Adrenal gland (tissue), 12 donors: ENCODE results near the gene GJA5. TPM values are rescaled to one million over a fixed set of nuclear protein-coding genes. Genes with fewer than 3 reads are reported as not detected.

ENCODE experiments used
- DNase-seq, 7 donors: peaks; one replicate each; pipeline ENCODE4 v3.0.0-alpha.2; 2019 to 2020
- H3K27ac ChIP-seq, 5 donors: fragments of 200-600 bp; sonication (generic) in 4 of 5; 1 replicate in 3 of 5; 2 replicates in 2 of 5; pipeline versions ENCODE4 v1.5.1 to v1.8.0; 2016 to 2020; ENCODE audit warnings: mild to moderate bottlenecking in 1 of 5
- H3K27me3 ChIP-seq: fragments of 200-600 bp; 2 replicates; pipeline ENCODE4 v1.8.0; 2021
- H3K36me3 ChIP-seq, 2 donors: fragments of 200-600 bp; replicated peaks in 1 of 2; 1 replicate in 1 of 2; 2 replicates in 1 of 2; pipeline versions ENCODE4 v1.5.1 to v1.8.0; 2018 to 2022
- H3K4me1 ChIP-seq, 2 donors: fragments of 200-600 bp; replicated peaks in 1 of 2; 1 replicate in 1 of 2; 2 replicates in 1 of 2; pipeline versions ENCODE4 v1.5.1 to v1.8.0; 2018 to 2021
- H3K4me3 ChIP-seq, 4 donors: fragments of 200-600 bp; sonication (generic) in 3 of 4; one replicate each; pipeline ENCODE4 v1.5.1; 2016 to 2018
- H3K9me3 ChIP-seq, 3 donors: fragments of 200-600 bp; sonication (generic) in 1 of 3; replicated peaks in 1 of 3; 1 replicate in 2 of 3; 2 replicates in 1 of 3; pipeline versions ENCODE4 v1.5.1 to v1.8.0; 2016 to 2021
- POLR2A ChIP-seq, 2 donors: fragments of 450-650 bp; IDR thresholded peaks; one replicate each; pipeline ENCODE4 v1.6.1; 2017; ENCODE audit warnings: antibody characterized with exemption in 2 of 2, mild to moderate bottlenecking in 2 of 2, moderate library complexity in 1 of 2
- WGBS, 4 donors: extraction: QIAGEN DNeasy Blood & Tissue Kit in 2 of 4; methylation state at CpG; one replicate each; pipeline versions ENCODE4 v1.1.5 to v1.1.7; 2013 to 2017; 5-methylcytosine and 5-hydroxymethylcytosine counted together
- intact Hi-C, 2 donors: fragments of 100-400 bp; cut with DNase I; formaldehyde crosslinking; loops; one replicate each; pipeline versions ENCODE4 v1.14.1 to v1.15.0; 2022 to 2023
- polyA plus RNA-seq, 3 donors: library from polyadenylated mRNA; stranded (reverse); fragments of 200-250 nt in 2 of 3; fragments of 350-450 nt in 1 of 3; fragmentation: Illumina TruSeq in 1 of 3; extraction: RNeasy Lipid Tissue Mini Kit (QIAGEN cat#74804) in 1 of 3; gene quantifications; one replicate each; pipeline ENCODE4 v1.2.3, GENCODE V29; 2013 to 2014
- total RNA-seq, 9 donors: library from RNA; depleted of rRNA in 4 of 9; stranded (reverse); fragments of >200 nt in 4 of 9; fragments of 120-200 nt in 1 of 9; fragmentation: NEBNext Ultra II Directional in 1 of 9; extraction: Animal tissue kit (Norgen Biotek cat#: 25700) in 1 of 9; gene quantifications; one replicate each; pipeline versions ENCODE4 v1.1.0 to v1.2.4, GENCODE V29; 2013 to 2023
- TF ChIP-seq, protein P1 (sequence below), 6 experiments: fragments of 450-650 bp in 4 of 6; fragments of 200-600 bp in 2 of 6; sonication (generic) in 1 of 6; IDR thresholded peaks; 1 replicate in 5 of 6; 2 replicates in 1 of 6; pipeline versions ENCODE4 v1.5.1 to v1.8.0; 2016 to 2021; ENCODE audit warnings: antibody characterized with exemption in 6 of 6, mild to moderate bottlenecking in 2 of 6, moderate library complexity in 1 of 6
- donor health status: healthy with polysubstance abuse.
- donor health status: Bipolar disorder and iron deficiency.
- donor health status: DM: yes; HTN: yes; CAD: no.
- donor health status: DM: no; HTN: no; CAD: no.
- donor health status: DM: no; HTN: no; CAD: no.
- donor health status: DM: yes; HTN: yes; CAD: no.

GJA5 gene
- total and polyA plus RNA-seq, 12 donors: 1.5 to 11.6 (median 3.3) TPM

DNA sequence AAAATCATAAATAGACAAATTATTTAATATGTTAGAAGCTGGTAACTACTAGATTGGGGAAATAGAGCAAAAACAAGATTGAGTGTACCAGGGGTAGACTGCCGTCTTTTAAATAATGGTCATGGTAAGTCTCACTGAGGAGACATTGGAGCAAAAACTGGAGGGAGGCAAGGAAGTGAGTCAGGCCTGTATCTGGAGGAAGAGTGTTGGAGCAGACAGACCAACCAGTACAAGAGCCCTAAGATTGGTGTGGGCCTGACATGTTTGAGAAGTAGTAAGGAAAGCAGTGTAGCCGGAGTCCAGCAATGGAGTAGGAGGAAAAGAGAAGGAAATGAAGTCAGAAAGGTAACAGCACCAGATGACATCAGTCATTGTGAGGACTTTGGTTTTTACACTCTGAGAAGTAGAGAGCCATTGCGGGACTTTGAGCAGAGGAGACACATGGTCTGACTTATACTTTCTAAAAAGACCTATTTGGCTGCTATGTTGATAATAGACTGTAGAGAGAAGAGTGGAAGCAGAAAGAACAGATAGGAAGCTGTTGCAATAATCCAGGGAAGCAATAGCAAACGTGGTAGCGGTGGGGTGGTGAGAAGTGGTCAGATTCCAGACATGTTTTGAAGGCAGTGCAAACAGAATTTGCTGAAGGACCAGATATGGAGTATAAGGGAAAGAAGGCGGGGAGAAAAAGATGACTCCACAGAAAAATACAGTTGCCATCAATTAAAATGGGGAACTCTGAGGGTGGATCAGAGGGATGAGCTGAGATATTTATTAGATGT lies 44.7 kb upstream of the GJA5 start:
- H3K27ac ChIP-seq: no peak overlapping the region
- DNase-seq: no peak
- H3K9me3 ChIP-seq: no peaks in the 10 kb centered on the region
- 86 to 92% (median 90%) methylated on average over 6 of the region's 6 CpGs for WGBS, 4 donors
- intact Hi-C loops: no loop called here
- no peak overlapping the region for H3K4me3 ChIP-seq
- no peak for TF ChIP-seq POLR2A (IDR thresholded peaks at IDR 0.05)
- TF ChIP-seq, protein P1, sequence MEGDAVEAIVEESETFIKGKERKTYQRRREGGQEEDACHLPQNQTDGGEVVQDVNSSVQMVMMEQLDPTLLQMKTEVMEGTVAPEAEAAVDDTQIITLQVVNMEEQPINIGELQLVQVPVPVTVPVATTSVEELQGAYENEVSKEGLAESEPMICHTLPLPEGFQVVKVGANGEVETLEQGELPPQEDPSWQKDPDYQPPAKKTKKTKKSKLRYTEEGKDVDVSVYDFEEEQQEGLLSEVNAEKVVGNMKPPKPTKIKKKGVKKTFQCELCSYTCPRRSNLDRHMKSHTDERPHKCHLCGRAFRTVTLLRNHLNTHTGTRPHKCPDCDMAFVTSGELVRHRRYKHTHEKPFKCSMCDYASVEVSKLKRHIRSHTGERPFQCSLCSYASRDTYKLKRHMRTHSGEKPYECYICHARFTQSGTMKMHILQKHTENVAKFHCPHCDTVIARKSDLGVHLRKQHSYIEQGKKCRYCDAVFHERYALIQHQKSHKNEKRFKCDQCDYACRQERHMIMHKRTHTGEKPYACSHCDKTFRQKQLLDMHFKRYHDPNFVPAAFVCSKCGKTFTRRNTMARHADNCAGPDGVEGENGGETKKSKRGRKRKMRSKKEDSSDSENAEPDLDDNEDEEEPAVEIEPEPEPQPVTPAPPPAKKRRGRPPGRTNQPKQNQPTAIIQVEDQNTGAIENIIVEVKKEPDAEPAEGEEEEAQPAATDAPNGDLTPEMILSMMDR (IDR thresholded peaks at IDR 0.05): no peak
- no peaks in the 10 kb centered on the region for H3K27me3 ChIP-seq
- H3K36me3 ChIP-seq: no peaks in the 10 kb centered on the region
- H3K4me1 ChIP-seq: no peaks in the 10 kb centered on the region

DNA sequence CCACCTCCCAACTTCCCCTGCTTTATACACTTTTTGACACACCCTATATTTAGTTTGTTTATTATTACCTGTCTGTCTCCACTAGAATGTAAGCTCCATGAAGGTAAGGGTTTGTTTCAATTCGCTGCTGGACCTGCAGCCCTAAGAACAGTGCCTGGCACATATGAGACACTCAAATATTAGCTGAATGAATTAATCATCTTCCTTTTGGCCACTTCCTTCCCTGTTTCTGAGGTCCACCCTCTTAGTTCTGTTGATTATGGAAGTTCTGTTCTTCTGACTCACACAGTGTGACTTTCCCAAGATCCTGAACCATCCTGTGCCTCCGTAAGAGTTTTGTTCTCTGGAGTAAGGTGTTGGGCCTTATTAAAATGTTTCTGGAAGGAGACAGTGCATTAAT lies 40.4 kb upstream of the GJA5 start:
- WGBS, 4 donors: 82 to 94% (median 85%) methylated on average over 2 of the region's 2 CpGs

GRCh38 chr1:147798731-147799130 lies 38.3 kb upstream of the GJA5 start:
- H3K36me3 ChIP-seq: no peaks in the 10 kb centered on the region
- intact Hi-C loops: no loop called here

More for the DNA sequence above, 40.4 kb upstream of the GJA5 start:
- no peaks in the 10 kb centered on the region for H3K36me3 ChIP-seq
- H3K4me3 ChIP-seq: no peak overlapping the region
- TF ChIP-seq, protein P1 (IDR thresholded peaks at IDR 0.05): no peak
- no peak for TF ChIP-seq POLR2A (IDR thresholded peaks at IDR 0.05)
- intact Hi-C loops: no loop called here
- H3K27me3 ChIP-seq: no peaks in the 10 kb centered on the region
- H3K27ac ChIP-seq: no peak overlapping the region
- no peaks in the 10 kb centered on the region for H3K9me3 ChIP-seq
- DNase-seq: no peak
- no peaks in the 10 kb centered on the region for H3K4me1 ChIP-seq

GRCh38 chr1:147794570-147794969 lies 34.2 kb upstream of the GJA5 start:
- Histone ChIP-seq H3K27me3 (no peaks in the 10 kb centered on the region), H3K4me3 (no peak overlapping the region), H3K4me1 (no peaks in the 10 kb centered on the region), H3K9me3 (no peaks in the 10 kb centered on the region), H3K36me3 (no peaks in the 10 kb centered on the region), H3K27ac (no peak overlapping the region)
- DNase-seq: peak in 1 of 7 donors; percentile 30
- TF ChIP-seq POLR2A (IDR thresholded peaks at IDR 0.05): no peak
- TF ChIP-seq, protein P1 (IDR thresholded peaks at IDR 0.05): no peak
- 65 to 74% (median 70%) methylated on average over 7 to 10 of the region's 10 CpGs for WGBS, 4 donors
- intact Hi-C loops: no loop called here

More at GRCh38 chr1:147798731-147799130, 38.3 kb upstream of the GJA5 start:
- TF ChIP-seq, protein P1 (IDR thresholded peaks at IDR 0.05): no peak
- no peak for TF ChIP-seq POLR2A (IDR thresholded peaks at IDR 0.05)
- no peak for DNase-seq
- no peaks in the 10 kb centered on the region for H3K4me1 ChIP-seq
- no peak overlapping the region for H3K27ac ChIP-seq
- no peak overlapping the region for H3K4me3 ChIP-seq
- H3K9me3 ChIP-seq: no peaks in the 10 kb centered on the region
- WGBS, 4 donors: 63 to 75% (median 73%) methylated on average over 3 of the region's 3 CpGs
- no peaks in the 10 kb centered on the region for H3K27me3 ChIP-seq
